HG02840 (cell line): Measurements from ENCODE around the gene CDC42.

Source experiments
- ATAC-seq: cut with Tn5 transposase; IDR thresholded peaks from one replicate; pipeline ENCODE4 v1.9.1; 2021; ENCODE audit warnings: mild to moderate bottlenecking, moderate library complexity, moderate number of reproducible peaks; ENCODE audit not compliant: unreplicated experiment, low FRiP score

The CDC42 gene

DNA sequence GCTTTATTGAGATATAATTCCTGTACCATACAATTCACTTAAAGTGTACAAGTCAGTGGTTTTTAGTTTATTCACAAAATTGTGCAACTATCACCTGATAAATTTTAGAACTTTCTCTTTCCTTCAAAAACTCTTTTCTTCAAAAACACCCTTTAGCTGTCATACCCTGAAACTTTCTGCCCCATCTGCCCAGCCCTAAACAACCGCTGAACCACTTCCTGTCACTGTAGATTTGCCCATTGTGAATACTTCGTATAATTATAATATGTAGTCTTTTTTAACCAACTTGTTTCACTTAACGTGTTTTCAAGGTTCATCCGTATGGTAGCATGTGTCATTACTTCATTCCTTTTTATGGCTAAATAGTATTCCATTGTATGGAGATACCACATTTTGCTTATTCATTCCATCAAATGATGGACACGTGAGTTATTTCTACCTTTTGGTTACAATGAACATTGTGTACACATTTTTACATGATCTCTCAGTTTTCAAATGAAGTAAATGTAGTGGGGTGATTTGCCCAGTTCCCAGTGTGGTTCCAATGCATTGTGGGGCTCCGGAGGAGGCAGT is 52.4 kb downstream of the CDC42 start:
- ATAC-seq, result no peak

DNA sequence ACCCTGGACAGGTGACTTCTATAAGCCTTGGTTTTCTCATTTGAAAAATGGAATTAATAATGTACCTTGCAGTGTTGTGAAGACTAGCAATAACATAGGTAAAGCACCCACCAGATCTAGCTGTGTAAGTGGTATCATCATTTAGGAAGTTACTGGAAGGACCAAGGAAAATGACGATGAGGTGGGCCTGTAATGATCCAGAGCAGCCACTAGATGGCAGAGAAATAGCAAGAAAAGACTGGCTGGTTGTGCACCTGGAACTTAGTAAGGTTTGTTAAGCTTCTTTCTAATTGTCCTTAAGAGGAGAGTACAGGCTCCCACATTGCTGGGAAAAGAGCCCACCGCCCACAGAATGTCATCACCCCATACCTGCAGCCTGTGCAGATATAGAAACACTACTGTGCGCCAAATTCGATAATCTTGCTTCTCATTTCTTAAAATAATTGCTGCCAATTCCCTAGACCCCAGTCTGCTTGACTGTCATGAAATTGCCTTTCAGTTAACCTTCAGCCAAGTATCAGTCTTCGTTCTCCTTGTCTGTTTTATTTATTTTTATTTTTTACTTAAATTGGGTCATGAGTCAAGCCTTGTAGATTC is 53.2 kb downstream of the CDC42 start:
- ATAC-seq, result no peak

DNA sequence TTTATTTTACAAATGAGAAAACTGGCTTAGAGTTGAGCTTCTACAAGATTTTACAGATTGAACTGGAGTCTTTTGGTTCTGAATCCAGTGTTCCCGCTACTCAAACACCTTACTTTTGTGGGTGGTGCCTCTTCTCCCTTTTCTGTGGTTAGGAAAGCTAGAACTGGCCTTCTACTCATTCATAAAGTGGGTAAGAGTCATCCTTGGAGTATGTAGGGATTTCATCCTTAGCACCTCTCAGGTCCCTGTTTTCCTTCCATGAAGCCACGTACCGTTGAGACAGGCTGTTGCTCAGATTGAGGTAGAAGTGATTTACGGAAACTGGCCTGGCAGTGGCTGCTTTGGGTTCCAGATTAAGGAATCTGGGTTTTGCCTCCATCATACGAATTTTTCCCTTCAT is 54.6 kb downstream of the CDC42 start:
- ATAC-seq, result no peak

DNA sequence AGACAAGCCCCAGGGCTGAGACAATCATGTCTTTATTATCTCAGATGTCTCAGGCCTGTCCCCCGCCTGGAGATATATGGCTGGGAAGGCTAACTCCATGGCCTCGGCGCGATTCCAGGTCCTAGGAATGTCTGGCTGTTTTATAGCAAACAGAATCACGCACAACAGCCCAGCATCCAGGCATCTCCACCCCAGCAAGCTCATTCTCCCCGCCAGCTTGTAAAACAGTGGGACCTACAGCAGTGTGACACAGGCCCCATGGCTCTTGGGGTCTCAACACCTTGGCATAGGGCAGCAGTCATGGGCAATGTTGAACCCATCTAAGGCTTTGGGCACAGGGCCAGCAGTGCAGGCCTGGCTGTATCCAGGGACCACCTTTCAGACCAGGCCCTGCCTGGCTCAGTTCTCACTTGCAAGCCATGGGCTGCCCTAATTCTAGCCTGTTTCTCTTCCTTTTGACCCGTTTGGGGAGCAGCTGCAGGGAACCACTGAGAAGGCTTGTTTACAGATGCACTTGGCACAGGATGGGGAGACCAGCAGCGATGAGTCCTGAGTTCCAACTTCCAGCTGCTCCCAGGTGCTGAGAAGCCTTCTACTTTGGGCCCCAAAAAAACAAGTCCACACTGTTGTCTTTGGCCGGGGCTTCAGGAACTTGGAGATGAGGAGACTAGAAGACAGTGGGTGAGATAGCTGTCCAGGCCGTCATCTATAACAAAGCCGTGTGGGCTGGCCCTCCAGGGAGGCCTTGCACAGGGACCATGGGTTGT is 56.0 kb downstream of the CDC42 start:
- no peak for ATAC-seq

DNA sequence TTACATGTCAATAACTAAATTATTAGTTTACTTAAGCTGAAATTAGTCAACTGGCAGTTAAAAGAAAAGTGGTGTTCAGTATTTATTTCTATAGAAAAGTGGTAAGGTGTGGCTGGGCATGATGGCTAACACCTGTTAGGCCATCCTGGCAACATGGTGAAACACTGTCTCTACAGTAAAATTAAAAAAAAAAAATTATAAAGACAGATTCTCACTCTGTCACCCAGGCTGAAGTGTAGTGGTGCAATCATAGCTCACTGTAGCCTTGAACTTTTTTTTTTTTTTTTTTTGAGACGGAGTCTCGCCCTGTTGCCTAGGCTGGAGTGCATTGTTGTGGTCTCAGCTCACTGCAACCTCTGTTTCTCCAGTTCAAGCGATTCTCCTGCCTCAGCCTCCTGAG is 57.5 kb downstream of the CDC42 start:
- no peak for ATAC-seq

DNA sequence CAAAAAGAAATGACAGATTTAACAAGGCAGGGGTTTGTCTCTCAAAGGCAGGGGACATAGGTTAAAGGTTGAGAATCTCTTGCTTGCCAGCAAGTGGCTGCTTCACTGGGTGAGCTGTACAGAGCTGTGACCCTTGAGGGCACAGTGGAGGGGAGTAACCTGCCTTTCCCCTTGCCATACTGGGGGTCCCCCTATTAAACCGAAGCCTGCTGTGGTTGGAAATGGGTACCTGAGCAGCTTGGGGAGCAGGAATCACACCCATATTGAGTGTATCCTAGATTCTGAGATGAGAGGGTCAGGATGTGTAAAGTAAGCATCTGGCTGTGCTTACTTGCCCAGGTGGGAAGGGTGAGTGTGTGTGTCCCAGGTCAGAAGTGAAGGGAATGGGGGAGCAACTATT is 58.6 kb downstream of the CDC42 start:
- ATAC-seq, result no peak

DNA sequence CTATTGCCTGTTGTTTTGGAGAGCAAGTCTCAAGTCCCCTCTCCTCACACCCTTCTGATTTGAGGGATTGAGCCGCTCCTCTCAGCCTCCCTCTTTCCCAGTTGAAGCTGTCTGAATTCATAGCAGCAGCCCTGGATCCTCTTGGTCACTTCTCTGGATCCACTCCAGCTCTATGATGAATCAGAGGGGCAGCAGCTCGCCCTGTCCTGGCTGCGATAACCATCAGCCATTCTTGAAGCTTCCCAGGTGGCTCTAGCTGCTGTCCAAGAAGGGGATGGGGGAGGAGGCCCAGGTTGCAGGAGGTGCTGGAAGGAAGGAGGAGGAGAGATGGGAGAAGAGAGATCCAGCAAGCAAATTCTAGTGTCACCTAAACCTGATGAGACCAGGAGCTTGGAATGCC is 59.1 kb downstream of the CDC42 start:
- no peak for ATAC-seq

DNA sequence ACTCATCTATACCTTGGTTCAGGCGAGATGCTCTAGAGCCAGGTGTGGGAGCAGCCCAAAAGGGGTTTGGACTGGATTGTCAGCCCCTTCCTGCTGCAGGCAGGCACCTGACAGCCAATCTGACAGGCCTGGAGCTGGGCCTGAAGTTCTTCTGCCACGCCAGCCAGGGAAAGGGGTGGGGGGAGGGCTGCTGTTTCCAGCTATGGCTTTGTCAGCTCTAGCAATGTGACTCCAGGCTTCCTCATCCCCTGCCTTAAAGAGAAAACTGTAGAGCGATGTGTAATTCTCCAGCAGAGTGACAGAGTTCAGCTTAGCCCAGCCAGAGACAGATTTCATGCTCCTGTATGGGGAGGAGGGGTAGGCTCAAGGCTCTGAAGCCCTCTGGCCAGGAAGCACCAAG is 60.0 kb downstream of the CDC42 start:
- no peak for ATAC-seq

DNA sequence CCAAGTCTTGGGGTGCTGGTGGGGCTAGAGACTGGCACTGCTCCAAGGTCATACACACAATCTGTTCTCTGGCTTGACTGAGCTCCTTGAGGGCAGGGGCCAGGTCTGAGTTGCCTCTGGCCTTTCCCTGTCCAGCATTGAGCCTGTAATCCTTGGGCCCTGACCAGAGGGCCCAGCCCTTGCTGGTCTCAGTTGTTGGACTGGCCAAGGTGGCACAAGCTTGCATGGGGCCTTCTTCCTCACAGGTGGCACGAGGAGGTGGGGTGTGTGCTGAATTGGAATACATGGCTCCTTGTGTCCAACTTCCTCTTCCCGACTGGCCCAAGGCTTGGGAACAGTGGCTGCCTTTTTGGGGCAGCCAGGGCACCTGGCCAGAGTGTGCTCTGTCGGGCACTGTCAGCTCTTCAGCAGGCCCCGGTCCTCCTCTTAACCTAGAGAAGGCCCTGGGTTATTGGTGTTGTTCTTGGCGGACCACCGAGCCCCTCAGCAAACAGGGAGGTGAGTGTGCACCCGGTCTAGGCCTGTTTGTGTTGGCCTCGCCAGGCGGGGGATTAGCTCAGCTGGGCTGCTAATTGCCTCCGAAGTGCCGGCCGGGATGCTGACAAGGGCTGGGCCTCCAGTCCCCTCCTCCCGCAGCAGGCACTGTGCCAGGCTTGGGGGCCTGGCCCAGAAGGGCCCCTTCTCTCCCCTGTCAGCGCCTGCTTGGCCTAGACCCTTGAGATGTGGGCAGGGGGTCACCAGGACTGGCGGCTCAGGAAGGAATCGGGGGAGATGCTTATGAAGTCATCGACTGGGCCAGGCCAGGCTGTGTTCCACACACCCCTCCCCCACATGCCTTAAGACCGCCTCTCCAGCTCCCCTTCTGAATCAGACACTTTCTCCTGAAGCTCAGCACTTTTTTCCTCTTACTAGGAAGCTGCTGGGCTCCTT is 61.8 kb downstream of the CDC42 start:
- ATAC-seq, result no peak

DNA sequence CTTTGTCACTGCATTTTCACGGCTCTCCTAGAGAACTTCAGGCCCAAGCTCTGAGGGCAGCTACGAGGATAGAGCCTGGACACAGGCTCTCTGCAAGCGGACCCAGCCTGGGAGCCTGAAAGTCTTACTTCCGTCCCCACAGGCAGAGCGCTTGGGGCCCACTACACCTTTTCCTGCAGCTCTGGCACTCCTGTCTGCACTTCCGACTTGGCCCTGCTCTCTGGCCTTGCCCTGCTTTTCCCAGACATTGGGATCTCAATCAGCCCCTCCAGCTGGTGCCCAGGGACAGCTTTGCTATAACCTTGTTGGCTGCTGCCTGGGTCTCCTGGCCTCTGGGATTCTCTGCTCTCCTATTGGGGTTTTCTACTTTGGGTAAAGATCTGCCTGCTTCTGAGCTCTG is 62.8 kb downstream of the CDC42 start:
- no peak for ATAC-seq

DNA sequence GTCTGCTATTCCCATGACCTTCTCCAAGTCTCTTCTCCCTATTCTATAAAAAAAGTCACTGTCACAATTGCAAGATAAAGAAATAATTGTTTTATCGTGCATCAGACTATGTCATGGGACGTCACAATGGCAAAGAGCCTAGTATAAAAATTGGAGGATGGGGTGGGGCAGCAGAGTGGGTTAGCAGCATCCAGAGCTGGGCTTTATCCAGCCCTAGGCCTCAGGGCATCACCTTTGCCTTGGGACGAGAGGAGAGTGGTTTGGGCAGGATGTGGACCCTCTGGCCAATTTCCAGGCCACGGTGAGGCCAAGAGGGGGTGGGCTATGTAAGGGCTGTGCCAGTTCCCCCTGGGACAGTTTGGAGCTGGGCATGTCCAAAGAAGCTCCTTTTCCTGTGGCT is 64.7 kb downstream of the CDC42 start:
- no peak for ATAC-seq

DNA sequence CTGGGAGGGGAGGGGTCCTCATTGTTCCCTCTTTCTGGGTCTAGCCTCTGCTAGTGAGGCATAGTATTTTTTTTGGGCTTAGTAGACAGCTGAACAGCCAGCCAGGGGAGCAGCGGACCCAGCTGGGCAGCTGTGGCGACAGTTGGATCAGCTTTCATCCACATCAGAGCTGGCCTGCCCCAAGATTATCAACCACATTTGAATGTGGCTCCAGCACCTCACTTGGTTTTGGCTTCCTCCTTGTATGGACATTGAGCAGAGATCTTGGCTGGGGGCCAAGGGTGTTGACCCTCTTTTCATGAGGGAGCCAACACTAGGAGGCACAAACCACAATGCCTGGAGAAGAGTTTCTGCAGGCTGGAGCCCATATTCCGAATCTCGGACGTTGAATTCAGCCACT is 65.3 kb downstream of the CDC42 start:
- ATAC-seq, result no peak

DNA sequence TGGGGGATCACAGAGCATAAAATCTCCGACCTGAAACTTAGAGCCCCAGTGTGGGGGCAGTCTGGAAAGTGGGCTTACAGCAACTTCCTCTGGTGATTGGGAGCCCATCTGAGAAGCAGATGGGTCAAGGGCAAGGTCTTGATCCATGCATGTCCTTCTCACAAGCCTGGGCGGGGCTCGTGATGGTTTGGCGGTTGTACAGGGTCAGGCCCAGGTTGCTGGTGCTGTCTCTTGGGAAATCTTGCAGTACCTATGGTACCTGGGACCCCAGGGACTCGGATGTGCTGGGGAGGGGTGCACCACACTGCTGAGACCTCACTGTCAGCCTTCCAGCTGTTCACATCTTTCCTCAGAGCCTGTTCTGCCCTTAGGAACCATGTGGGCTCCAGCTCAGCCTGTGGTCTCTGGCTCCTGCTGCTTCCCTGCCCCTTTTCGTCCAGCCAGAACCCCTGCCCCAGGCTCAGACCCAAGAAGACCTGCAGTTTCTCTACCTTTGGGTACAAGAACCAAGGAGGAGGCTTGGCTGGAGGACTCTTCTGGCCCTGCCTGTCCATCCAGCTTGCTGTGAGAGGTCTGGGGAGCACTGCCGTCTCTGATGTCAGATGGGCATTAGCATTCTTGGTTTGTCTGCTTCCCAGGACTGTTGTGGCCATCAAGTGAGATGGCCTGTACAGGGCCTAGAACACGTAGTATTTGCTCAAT is 65.9 kb downstream of the CDC42 start:
- ATAC-seq, result no peak

DNA sequence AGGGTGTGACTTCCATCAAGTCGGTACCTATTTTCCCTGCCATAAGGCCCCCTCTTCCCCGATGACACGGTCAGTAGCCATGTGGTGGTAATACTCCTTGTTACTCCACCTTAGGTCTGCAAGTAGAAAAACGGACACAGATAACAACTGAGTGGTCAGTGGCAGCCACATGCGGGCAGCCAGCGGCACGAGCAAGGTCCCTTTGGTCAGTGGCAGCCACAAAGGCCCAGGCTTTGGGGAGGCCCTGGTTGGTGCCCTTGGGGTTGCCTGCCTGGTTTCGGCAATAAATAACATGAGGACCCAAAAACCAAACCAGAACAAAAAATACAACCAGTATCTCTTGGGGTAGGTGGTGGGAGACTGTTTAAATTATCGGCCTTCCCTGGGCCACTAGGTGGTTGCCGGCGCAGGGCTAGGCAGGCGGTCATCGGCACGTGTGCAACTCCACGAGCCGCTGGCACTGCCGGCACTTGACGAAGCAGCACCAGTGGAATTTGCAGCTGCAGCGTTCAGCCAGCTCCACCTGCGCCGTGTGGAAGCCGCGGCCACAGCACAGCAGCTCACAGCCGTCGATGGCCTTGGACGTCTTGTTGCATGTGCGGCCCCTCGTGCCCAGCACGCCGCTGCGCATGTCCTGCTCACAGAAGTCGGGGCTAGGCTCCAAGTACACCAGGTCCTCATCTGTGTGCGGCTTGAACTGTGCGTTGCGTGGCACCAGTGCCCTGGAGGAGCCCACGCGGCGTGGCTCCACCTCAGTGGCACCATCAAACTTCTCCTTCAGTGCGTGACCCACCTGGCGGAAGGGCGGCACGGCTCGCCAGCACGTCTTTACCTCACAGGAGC is 67.3 kb downstream of the CDC42 start:
- ATAC-seq, result no peak

DNA sequence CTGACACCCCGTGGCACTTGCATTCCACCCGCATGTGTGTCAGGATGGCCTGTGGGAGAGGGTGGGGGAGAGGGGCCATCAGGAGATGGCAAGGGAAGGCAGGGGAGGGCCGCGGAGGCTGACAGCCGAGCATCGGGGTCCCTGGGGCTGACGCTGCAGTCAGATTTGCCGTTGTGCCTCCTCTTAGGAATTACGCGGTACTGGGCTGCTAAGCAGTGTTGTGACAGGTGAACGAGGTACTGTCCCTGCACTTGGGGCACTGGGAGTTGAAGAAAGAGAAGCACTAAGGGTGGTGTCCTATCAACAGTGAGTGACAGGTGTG is 67.9 kb downstream of the CDC42 start:
- ATAC-seq, result no peak

DNA sequence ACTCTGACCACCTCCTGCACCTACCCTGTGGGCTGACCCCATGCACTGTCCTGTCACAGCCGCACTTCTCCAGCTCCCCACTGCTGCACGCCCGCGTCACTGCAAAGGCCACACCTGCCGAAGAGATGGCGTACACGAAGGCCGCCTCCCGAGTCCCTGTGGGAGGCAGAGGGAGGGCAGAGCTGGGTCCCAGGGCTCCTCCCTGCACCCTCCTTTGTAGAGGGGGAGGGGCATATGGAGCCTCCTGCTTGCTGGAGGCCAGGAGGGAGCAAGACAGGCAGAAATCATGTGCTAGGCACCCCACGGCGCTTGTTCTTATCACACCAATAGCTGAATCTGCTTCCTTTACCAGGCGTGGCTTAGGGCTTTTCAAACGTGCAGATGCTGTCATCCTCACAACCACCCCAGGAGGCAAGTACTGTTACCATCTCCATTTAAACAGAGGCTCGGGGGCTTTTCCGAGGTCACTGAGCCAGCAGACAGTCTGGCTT is 69.0 kb downstream of the CDC42 start:
- ATAC-seq, result no peak

DNA sequence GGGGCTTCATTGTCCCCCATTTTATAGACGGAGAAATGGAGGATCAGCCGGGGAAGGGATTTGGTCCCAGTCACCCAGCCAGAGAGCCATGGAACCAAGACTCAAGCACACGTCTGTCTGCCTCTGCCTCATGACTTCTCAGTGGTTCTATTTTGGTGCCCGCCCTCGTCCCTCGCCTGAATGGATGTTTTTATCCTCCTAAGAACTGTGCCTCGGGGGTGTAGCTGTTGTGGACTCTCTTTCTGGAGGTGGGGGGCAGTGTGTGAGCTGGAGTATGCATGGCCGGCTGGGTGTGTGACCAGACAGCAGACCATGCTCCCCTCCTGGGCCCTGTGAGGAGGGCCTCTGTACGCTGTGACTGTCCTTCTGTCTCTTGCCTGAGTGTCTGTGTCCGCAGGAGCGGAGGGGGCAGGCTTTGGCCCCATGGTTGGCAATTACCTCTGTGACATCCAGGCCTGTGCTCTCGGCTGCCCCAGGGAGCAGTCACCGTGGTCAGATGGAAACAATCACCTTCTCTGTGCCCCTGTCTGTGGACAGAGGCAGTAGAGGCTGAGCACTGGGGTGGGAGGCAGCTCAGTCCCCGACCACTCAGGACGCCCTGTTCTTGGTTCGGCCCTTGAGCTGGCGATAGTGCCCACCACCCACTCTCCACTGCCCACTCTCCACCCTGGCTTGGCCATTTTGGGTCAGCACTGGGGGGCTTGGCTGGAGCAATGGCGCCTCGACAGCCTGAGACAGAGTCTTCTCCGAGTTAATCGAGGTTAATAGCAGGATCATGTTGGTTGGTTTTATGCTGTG is 70.0 kb downstream of the CDC42 start:
- no peak for ATAC-seq

DNA sequence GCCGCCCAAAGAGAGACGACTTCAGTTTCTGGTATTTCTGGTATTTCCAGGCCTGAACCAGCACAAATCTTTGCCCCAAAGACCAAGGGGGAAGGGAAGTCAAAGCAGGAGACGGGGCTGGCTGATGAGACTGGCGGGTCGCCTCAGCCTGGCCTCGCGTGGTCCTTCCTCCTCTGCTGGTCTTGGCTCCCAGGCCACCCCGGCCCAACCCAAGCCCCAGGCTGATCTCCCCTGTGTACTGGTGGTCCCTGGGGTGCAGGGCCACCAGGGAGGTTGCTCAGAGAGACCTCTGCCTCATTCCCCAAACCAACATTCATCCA is 70.5 kb downstream of the CDC42 start:
- no peak for ATAC-seq

DNA sequence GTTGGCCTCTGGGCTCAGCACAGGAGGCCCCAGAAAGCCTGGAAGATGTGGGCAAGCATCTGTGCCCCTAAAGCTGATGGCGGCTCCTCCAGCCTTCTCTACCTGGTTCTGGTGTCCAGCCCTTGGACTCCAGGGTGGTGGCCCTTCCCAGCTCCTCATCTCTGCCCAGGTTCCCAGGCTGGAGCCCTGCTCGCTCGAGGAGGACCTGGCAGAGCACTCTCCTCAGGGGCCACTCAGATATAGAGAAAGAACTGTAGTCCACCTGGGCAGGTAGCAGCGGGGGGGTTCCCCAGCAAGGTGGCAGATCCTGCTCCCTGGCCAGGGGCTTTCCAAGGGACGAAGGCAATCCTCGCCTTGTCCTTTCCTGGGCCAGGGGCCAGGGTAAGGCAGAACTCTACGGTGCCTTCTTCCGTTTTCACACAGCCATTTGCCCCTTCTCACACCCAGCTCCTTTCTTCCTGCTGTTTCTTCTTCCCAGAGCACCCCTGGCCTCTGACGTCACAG is 71.4 kb downstream of the CDC42 start:
- no peak for ATAC-seq
